Measurements from ENCODE around the gene SEMA6B.
"Not testable (repeated sequence)": the region's sequence is repeated elsewhere in the genome, so short reads cannot be mapped to it uniquely, and the experiment has no call there.

Gene SEMA6B

GRCh38 chr19:4559569-4559968 lies at the start of gene SEMA6B:
SEMA6B (minus strand) TSS chr19:4559684; CDS start chr19:4558457, 1,227 bp downstream.
- no peak for DNase-seq
- no peak for ATAC-seq

DNA sequence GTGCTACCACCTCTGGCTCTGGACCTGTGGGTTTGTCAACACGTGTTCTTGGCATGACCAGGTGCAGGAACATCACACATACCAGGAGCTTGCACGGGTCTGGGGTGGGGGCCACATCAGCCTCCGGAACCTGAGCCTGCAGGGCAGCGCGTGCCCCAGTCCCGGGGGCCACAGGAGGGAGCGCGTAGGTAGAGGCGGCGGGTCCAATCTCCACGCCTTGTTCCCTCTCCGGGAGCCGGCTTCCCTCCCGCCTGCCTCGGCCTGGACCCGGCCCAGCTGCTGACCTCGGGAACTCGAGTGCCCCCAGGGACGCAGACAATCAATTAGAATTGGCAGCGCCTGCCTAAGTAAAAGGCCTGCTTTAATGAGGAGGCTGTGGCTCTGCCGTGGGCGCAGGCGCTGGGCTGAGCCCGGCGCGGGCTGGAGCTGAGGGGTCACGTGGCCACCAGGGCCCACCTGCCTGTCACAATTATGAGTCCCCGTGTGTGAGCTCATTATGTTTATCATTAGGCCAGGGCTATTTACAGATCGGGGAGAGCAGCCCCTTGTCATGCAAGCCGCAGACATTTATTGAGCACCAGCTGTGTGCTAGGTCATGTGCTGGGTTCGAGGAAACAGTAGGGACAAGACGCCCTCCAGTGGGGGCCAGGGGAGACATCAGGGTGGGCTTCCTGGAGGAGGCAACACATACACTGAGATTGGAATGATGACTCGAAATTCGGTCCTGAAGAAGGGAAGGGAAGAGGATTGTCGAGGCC lies 47.6 kb upstream of the SEMA6B start:
- no peak for DNase-seq
- no peak for ATAC-seq

DNA sequence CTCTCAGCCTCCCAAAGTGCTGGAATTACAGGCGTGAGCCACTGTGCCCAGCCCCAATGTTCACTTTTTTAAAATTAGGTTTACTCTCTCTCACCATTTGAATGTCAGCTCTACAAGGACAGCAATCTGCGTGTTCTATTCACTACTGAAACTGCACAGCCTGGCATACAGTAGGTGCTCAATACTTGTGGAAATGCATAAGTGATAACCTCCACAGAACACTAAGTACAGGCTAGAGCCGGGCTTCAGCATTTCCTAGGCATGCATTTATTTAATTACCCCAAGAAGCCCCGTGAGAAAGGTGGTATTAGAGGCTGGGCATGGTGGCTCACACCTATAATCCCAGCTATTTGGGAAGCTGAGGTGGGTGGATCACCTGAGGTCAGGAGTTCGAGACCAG lies 46.7 kb upstream of the SEMA6B start:
- DNase-seq (no peak), ATAC-seq (no peak)

DNA sequence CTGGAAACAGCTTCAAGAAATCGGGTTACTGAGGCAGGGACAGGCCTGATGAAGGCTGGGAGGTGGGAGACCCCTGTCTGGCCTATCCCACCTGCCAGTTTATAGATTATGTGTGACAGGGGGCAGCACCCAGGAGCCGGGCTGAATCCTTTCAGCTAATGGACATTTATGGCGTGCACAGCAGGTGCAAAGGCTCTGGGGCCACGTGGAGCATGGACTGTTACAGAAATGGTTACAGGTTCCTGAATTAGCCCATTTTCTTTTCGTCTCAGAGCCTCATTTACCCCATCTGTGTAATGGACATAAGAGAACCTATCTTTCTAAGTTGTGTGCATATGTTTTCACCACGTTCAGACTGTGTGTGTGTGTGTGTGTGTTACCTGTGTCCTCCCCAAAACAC lies 45.4 kb upstream of the SEMA6B start:
- no peak for ATAC-seq
- no peak for DNase-seq

GRCh38 chr19:4602915-4603314 lies 43.4 kb upstream of the SEMA6B start:
- ATAC-seq (no peak), DNase-seq (no peak)

GRCh38 chr19:4602173-4602788 lies 42.8 kb upstream of the SEMA6B start:
- DNase-seq (no peak), ATAC-seq (no peak)

DNA sequence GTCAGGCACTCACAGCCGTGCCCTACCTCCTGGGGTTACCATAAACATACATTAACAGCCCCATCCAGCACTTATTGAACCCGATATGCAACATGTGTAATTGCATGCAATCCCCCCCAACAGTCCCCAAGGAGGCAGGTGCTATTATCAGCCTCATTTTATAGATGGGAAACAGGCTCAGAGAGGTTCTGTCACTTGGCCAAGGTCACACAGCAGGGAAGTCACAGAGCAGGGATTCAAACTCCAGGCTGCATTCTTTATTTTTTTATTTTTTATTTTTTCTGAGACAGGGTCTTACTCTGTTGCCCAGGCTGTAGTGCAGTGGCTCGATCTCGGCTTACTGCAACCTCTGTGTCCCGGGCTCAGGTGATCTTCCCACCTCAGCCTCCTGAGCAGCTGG lies 41.4 kb upstream of the SEMA6B start:
- DNase-seq: no peak
- no peak for ATAC-seq

DNA sequence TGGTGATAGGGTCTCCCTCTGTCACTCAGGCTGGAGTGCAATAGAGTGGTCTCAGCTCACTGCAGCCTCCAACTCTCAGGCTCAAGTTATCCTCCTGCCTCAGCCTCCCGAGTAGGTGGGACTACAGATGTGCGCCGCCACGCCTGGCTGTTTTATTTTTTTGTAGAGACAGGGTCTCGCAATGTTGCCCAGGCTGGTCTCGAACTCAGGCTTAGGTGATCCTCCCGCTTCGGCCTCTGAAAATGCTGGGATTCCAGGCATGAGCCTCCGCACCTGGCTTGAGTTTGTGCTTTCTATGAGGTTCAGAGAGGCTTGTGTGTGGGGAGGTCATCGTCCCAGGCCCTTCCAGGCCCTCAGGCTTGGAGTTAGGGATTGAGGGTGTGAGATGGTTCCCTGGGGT lies 40.6 kb upstream of the SEMA6B start:
- no peak for ATAC-seq
- DNase-seq: no peak

DNA sequence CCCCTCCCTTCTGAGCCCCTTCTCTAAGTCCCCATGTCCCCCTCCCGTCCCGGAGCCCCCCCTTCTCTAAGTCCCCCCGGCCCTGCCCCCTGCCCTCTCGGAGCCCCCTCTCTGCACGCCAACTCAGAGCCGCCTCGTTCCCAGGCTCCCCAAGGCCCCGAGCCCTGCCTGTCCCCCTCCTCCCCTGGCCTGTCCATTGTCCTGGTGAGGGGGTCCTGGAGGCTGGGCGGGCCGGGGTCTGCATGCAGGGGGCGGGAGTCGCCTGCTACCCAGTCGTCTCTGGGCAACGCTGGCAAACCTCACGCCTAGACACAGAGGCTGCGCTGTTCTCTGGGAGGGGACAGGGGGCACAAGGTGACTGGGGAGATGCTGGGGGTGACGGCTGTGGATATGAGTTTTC lies 39.2 kb upstream of the SEMA6B start:
- ATAC-seq (no peak), DNase-seq (no peak)

DNA sequence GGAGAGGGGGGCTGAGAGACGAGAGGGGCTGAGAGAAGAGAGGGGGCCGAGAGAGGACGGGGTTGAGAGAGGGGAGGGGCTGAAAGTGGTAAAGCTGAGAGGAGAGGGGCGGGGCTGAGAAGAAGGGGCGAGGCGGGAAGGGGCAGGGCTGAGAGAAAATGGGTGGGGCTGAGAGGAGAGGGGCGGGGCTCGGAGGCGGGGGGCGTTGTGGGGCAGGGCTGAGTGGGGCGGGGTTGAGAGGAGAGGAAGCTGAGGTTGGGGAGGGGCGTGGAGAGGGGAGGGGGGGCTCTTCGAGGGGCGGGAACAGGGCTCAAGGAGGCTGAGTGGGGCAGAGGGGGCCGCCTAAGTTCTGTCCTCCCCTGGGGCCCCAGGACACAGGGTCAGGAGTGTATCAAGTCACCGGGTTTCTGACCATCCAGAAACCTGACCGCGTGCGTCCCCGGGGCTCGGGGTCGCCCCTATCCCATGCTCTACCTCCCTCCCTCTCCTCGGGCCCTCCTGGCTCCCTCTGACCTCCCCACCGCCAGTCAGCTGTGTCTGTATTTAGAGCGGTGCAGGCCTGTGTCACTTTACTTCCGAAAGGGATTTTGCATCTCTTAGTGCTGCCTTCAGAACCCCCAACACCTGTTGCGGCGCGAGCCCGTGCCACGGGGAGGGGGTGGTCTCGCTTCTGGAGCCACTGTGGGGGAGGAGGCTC lies 38.6 kb upstream of the SEMA6B start:
- DNase-seq (peak; percentile 61), ATAC-seq (peak; percentile 53)

GRCh38 chr19:4597278-4597974 lies 37.9 kb upstream of the SEMA6B start:
- DNase-seq (peak; percentile 28), ATAC-seq (peak; percentile 12)

DNA sequence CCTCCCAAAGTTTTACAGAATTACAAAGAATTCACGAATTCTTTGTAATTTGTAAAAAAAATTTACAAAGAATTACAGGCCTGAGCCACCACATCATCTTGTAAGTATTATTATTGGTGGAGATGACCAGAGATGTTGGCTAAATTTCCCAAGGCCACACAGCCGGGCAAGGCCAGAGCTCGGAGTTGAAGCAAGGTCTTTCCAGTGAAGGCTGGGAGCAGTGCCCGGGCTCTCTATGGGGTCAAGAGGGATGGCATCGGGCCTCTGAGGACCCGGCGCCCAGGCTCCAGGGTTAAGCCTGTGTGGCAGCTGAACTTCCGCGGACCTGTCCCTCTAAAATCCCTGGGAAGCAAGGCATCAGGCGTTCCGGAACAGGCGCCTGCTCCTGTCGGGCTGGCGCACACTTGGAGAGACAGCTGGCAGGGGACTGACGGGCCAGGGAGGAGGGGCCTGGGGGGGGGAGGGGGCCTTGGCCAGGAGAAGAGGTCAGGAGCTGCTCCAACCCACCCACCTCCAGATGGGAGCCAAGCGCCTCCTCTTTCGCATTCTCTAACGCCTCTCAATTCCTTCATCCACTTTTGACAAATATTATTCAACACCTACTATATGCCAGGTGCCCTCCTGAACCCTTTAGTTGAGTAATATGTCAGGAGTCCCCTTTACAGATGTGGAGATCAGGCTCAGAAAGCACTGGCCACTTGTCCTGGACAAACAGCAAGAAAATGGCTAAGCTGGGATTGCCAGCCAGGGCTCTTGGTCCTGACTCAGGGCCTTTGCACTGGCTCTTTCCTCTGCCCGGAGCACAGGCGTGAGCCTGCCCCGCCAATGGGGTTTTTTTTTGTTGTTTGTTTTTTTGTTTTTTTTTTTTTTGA lies 36.8 kb upstream of the SEMA6B start:
- DNase-seq: no peak
- ATAC-seq: no peak

- not testable (repeated sequence) for DNase-seq, ATAC-seq
Measured at GRCh38 chr19:4595158-4595557, 35.7 kb upstream of the SEMA6B start.

- DNase-seq: no peak
Measured at GRCh38 chr19:4594201-4594600, 34.7 kb upstream of the SEMA6B start.

DNA sequence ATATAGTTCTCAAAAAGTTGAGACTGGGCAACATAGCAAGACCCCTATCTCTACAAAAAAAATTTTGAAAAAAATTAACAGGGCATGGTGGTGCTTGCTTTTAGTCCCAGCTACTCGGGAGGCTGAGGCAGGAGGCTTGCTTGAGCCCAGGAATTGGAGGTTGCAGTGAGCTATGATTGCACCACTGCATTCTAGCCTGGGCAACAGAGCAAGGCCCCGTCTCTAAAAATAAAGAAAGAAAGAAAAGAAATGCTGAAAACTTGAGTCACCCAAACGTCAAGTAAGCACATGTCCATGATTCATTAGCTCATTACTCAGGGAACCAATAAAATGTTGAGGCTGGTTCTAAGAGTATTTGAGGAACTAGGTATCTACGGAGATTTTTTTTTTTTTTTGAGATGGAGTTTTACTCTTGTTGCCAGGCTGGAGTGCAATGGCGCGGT lies 33.9 kb upstream of the SEMA6B start:
- ATAC-seq (no peak), DNase-seq (no peak)

More at GRCh38 chr19:4594201-4594600, 34.7 kb upstream of the SEMA6B start:
- ATAC-seq: no peak

GRCh38 chr19:4592445-4592844 lies 33.0 kb upstream of the SEMA6B start:
- ATAC-seq (no peak), DNase-seq (no peak)

DNA sequence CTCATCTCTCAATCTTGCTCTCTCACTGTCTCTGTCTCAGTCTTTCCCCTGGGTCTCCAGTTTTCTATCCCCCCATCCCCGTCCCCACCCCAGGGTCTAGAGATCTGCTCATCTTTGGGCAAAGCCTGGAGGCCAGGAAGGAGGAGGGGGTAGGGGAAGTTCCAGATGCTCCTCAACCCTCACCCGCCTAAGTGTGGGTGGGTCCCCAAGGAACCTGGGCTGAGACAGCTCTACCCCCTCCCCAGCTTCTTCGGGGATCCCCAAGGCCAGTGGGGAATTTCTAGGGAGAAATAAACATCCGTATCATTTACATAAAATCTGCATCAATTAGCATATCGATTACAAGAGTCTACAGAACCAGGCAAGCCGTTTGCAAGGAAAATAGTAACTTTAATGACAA lies 31.8 kb upstream of the SEMA6B start:
- no peak for DNase-seq
- no peak for ATAC-seq

DNA sequence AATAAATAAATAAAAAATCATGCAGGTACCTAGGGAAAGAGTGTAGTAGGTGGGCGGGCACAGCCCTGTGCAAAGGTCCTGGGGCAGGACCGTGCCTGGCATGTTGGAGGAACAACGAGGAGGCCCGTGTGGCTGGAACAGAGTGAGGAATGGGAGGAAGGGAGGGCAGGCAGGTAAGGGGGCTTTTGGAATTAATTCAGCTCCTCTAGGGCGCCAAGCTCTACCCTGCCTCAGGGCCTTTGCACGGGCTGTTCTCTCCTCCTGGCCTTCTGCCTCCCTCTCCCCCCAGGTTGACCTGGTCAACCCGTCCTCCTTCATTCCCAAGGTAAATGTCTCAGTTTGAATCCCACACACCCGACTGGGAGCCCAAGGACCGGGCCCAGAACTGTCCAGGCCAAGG lies 31.1 kb upstream of the SEMA6B start:
- DNase-seq (no peak), ATAC-seq (no peak)

GRCh38 chr19:4589579-4590410 lies 30.3 kb upstream of the SEMA6B start:
- DNase-seq: peak; percentile 37
- peak; percentile 66 for ATAC-seq

DNA sequence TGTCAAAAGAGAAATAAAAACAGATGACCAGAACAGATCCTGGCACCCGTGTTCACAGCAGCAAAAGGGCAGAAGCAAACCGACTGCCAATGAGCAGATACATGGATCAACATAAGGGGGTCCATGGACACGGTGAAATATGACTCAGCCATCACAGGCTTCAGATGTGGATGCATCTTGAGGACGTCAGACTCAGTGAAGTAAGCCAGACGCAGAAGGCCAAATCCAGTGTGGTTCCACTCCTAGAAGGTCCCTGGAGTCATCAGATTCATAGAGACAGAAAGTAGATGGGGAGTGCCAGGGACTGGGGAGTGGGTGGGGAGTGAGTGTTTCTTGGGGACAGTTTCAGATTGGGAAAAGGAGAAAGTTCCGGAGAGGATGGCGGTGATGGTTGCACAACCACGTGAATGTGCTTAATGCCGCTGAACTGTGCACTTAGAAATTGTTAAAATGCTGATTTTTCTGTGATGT lies 28.8 kb upstream of the SEMA6B start:
- ATAC-seq (no peak), DNase-seq (no peak)

DNA sequence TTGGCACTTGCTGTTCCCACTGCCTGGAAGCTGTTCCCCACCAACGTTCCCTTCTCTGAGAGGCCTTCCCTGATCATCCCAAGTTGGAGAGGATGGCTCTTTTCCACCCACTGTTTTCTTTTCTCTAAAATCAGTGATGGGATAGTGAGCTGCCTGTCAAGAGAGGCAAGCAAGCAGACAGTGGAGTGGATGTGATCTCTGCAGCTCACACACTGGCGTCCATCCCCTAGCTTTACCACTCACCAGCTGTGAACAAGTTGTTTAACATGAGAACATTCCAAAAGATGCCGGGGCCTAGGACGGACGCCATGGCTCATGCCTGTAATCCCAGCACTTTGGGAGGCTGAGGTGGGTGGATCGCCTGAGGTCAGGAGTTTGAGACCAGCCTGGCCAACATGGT lies 28.0 kb upstream of the SEMA6B start:
- no peak for DNase-seq
- no peak for ATAC-seq

Data from stimulated activated naive CD8-positive, alpha-beta T cell treated with anti-CD3 and anti-CD28 coated beads, Interleukin-15, Interleukin-2, amounts not matched to agents 100 U/mL and 50 U/mL, for 24 hours (primary cell).